Stomach (tissue), 4 donors: Measurements from ENCODE around the gene CPED1.

ENCODE experiments used
- CTCF ChIP-seq, 7 experiments: fragments of 450-650 bp in 4 of 7; fragments of 200-600 bp in 3 of 7; sonication (generic) in 3 of 7; IDR thresholded peaks; one replicate each; pipeline ENCODE4 v1.5.1; 2016 to 2019; ENCODE audit warnings: antibody characterized with exemption in 7 of 7, control low read depth in 2 of 7, mild to moderate bottlenecking in 1 of 7
- EP300 ChIP-seq: sonication (generic); formaldehyde crosslinking; IDR thresholded peaks from one replicate; pipeline ENCODE4 v1.6.1; 2017; ENCODE audit warnings: antibody characterized with exemption
- POLR2A ChIP-seq, 4 donors: fragments of 450-650 bp; IDR thresholded peaks; one replicate each; pipeline ENCODE4 v1.6.1; 2016; ENCODE audit warnings: antibody characterized with exemption in 4 of 4, control low read depth in 2 of 4, mild to moderate bottlenecking in 1 of 4, moderate library complexity in 1 of 4
- POLR2AphosphoS5 ChIP-seq, 3 donors: sonication (generic); formaldehyde crosslinking; IDR thresholded peaks; one replicate each; pipeline ENCODE4 v1.6.1; 2016; ENCODE audit warnings: antibody characterized with exemption in 3 of 3

GRCh38 chr7:121202834-121203233, 214.3 kb downstream of the CPED1 start:
- TF ChIP-seq POLR2AphosphoS5 (IDR thresholded peaks at IDR 0.05), result no peak
- no peak for TF ChIP-seq CTCF (IDR thresholded peaks at IDR 0.05)
- no peak for TF ChIP-seq EP300
- TF ChIP-seq POLR2A (IDR thresholded peaks at IDR 0.05), result no peak
